KBM-7 (cell line): ENCODE results near the gene LRG1.
"Not testable (repeated sequence)": the region's sequence is repeated elsewhere in the genome, so short reads cannot be mapped to it uniquely, and the experiment has no call there.

Experiments used
- DNase-seq: peaks from one replicate; pipeline ENCODE4 v3.0.0-alpha.2; 2015
- in situ Hi-C: fragments of 300-500 bp; cut with MboI; formaldehyde crosslinking; loops from 2 replicates; pipeline ENCODE4 v1.14.3; 2020; ENCODE audit warnings: low sequenced_read_pairs, low pct_unique_long_range_greater_than_20kb, mixed read lengths

LRG1 gene

GRCh38 chr19:4554717-4555116, 14.9 kb upstream of the LRG1 start:
- in situ Hi-C loops = no loop called here
- DNase-seq = no peak

GRCh38 chr19:4553775-4554174, 13.9 kb upstream of the LRG1 start:
- no peak for DNase-seq
- in situ Hi-C loops = no loop called here

GRCh38 chr19:4553092-4553695, 13.4 kb upstream of the LRG1 start:
- in situ Hi-C loops = no loop called here
- no peak for DNase-seq

GRCh38 chr19:4552525-4552819, 12.6 kb upstream of the LRG1 start:
- no peak for DNase-seq
- in situ Hi-C loops = no loop called here

GRCh38 chr19:4550479-4551050, 10.7 kb upstream of the LRG1 start:
- no peak for DNase-seq
- in situ Hi-C loops = no loop called here

- no peak for DNase-seq
- in situ Hi-C loops = no loop called here
Observed at GRCh38 chr19:4550018-4550417, 10.2 kb upstream of the LRG1 start.

- in situ Hi-C loops = no loop called here
- no peak for DNase-seq
Observed at GRCh38 chr19:4548238-4548584, 8.4 kb upstream of the LRG1 start.

- no peak for DNase-seq
- in situ Hi-C loops = no loop called here
Observed at GRCh38 chr19:4547303-4548237, 7.7 kb upstream of the LRG1 start.

GRCh38 chr19:4543842-4544647, 4.2 kb upstream of the LRG1 start:
- no peak for DNase-seq
- in situ Hi-C loops = no loop called here

GRCh38 chr19:4542896-4543841, 3.3 kb upstream of the LRG1 start:
- in situ Hi-C loops = no loop called here
- peak; percentile 64 for DNase-seq

GRCh38 chr19:4541806-4542145, 1.9 kb upstream of the LRG1 start:
- in situ Hi-C loops, DNase-seq: not testable (repeated sequence)

- in situ Hi-C loops = no loop called here
- no peak for DNase-seq
Observed at GRCh38 chr19:4541114-4541805, 1.4 kb upstream of the LRG1 start.

GRCh38 chr19:4539169-4539692, 605 bp downstream of the LRG1 start:
- in situ Hi-C loops = no loop called here
- no peak for DNase-seq

GRCh38 chr19:4538601-4538954, 1.3 kb downstream of the LRG1 start:
- no peak for DNase-seq
- in situ Hi-C loops = no loop called here

GRCh38 chr19:4537953-4538600, 1.8 kb downstream of the LRG1 start:
- in situ Hi-C loops = no loop called here
- DNase-seq = no peak

- DNase-seq = no peak
Observed at GRCh38 chr19:4536798-4537197, 3.0 kb downstream of the LRG1 start.

GRCh38 chr19:4534836-4535658, 4.8 kb downstream of the LRG1 start, which contains the start of gene PLIN5:
TSS of gene PLIN5 (minus strand) at chr19:4535224. CDS start at chr19:4534074, 1,150 bp downstream.
- DNase-seq = peak; percentile 42
- in situ Hi-C loops = no loop called here

More at GRCh38 chr19:4536798-4537197, 3.0 kb downstream of the LRG1 start:
- in situ Hi-C loops = no loop called here
